HG02938 (cell line): Measurements from ENCODE around the gene MMS19.
"Not testable (repeated sequence)": the region's sequence is repeated elsewhere in the genome, so short reads cannot be mapped to it uniquely, and the experiment has no call there.

Source experiments
- ATAC-seq: cut with Tn5 transposase; IDR thresholded peaks from one replicate; pipeline ENCODE4 v1.9.1; 2021; ENCODE audit warnings: mild to moderate bottlenecking, moderate library complexity; ENCODE audit not compliant: unreplicated experiment

The MMS19 gene

DNA sequence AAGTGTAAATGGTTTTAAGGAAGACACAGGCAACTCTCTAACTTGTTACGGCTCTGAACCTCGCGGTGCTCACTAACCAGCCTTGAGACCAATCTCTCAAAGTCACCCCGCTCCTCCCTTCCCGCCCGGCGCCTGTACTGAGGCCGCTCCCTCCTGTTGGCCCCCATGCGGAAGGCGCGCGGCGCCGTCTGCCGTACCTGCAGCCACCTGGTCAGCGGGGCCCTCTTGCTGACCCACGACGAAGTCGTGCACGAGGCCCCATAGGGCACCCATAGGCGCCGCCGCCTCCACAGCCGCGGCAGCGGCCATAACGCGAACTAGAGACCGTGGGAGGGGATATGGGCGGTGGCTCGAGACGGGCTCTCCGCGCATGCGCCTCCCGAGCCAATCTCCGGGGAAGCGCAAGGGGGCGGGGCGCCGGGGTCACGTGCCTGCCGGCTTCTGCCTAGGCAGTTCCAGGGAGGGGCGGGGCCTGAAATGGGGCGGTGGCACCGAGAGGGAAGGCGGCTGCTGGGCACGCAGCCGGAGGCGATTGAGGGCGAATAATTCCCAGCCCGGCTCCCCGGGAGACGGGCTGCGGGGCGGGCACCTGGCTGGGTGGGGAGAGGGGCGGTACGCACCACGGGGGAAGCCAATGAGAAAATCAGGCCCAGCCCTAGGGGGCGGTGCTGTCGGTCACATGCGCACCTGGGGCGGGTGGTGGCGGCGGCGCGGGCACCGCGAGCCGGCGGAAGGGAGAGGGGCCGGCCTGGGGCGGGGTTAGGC, at the start of gene MMS19:
Gene MMS19 (minus strand): TSS at position 347 of the 765 bp plus-strand sequence. CDS start 38 bp downstream, at position 309.
- ATAC-seq = peak; percentile 89

- no peak for ATAC-seq
Observed at GRCh38 chr10:97547962-97548361, 49.7 kb upstream of the MMS19 start.

- ATAC-seq = no peak
Observed at GRCh38 chr10:97547271-97547600, 49.0 kb upstream of the MMS19 start.

DNA sequence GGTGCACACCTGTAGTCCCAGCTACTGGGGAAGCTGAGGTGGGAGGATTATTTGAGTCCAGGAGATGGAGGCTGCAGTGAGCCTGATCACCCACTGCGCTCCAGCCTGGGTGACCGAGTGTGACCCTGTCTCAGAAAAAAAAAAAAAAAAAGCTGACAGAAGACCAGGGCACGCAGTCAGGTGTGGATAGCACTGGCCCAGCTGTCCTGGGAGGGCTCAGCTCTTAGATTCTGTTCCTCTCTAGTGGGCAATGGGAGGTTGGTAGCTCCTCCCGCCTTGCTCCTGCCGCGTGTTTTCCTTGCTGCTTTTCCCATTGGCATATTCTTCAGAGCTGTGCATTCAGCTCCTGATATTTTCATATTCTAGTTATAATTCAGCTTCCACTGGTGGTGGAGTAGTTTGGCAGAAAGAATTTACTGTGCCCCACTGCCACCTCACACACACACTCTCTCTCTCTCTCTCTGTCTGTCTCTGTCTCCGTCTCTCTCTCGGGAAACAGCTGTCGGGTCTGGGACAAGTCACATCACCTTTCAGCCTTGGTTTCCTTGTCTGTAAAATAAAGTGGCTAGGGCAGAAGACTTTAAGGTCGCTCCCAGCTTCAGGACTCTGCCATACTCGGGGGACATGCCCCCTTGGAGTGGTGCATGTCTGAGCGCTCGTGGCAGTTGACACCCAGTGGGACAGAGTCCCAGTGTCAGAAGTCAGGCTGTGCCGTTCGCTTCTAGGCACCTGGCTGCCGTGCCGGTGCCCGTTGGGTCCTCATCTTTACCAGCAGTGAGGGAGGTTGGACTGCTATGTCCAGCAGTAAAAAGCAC, 48.4 kb upstream of the MMS19 start:
- ATAC-seq = no peak

DNA sequence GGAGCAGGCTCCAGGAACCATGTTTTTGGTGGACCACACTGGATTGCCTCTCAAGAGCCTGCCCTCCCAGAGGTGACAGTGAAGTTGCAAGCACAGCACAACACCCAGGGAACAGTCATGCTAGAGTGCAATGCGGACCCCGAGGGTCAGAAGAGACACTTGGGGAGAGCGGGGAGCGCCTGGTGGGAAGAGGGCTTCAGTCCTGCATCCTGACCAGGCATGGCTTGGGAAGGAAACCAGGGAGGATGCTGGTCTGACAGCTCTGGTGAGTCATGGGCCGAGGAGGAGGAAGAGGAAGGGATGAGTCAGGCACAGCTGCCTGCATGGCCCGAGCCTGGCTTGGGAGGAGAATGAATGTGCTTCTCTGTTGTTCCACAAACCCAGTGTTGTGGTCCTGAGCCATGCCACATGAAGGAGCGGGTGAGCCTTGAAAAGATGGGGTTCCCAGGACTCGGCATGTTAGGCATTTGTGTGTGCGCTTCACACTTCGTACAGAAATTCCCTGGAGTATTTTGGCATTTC, 44.9 kb upstream of the MMS19 start:
- ATAC-seq = no peak

DNA sequence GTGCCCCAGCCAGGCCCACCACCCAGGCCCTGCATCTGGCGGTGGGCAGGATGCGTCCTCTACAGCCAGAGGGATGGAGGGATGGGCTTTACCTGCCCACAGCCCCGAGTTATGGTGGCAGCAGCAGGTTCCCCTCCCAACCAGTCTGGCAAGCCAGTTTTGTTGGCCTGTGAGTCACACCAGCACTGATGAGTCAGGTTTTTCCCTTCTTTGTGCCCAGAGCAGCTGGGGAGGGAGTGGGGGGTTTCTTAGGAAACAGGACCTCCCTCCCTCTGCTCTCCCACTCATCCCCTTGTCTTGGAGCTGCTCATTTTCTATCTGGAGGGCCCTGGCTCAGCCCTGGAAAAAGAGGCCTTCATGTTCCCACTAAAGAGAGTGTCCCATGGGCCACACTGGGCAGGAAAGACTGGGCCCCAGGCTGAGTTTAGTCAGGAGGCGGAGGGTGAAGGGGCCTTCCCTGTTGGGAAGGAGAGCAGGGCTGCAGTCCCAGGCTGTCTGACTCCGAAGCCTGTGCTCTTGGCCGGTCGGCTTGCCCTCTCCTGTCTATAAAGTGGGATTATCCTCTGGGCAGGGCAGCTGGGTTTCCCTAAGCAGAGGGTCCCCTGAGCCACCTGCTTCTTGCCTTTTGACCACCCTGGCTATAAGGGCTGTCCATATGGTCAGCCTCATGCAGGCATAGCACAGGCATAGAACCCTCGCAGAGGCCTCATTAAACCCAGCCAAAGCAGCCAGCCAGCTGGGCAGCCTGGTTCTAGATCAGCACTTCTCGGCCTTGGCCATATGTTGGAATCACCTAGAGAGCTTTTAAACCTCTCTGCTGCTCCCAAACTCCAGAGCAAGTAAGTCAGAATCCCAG, 44.2 kb upstream of the MMS19 start:
- no peak for ATAC-seq

- ATAC-seq = no peak
Observed at GRCh38 chr10:97540669-97541500, 42.7 kb upstream of the MMS19 start.

DNA sequence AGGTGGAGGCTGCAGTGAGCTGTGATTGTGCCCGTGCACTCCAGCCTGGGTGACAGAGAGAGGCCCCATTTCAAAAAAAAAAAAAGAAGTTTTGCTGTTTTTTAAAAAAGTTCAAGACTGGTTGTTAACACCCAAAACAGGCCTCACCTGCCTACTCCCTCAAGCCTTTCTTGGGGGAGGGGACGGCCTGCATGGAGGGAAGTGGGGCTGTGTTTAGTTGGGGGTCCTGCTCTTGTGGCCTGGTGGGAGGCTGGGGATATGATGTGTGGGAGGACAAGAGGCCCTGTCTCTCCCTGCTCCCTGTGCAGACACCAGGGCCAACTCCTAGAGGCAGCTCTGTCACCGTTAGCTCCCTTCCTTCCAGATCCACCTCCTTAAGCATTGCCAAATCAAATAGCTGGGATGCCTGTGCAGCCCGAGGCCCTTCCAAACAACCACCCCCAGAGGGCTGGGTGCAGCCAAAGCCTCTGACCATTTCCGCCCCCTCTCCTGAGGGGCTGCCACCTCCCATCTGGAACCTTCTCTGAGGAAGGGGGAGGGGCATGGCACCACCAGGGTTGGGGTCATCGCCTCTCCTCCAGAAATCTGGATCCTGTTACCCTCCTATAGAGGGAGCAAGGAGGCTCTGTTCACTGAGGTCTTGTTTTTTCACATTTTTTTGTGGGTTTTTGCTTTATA, 41.4 kb upstream of the MMS19 start:
- ATAC-seq = no peak

GRCh38 chr10:97538839-97539238, 40.6 kb upstream of the MMS19 start:
- no peak for ATAC-seq

- no peak for ATAC-seq
Observed at GRCh38 chr10:97538411-97538810, 40.2 kb upstream of the MMS19 start.

DNA sequence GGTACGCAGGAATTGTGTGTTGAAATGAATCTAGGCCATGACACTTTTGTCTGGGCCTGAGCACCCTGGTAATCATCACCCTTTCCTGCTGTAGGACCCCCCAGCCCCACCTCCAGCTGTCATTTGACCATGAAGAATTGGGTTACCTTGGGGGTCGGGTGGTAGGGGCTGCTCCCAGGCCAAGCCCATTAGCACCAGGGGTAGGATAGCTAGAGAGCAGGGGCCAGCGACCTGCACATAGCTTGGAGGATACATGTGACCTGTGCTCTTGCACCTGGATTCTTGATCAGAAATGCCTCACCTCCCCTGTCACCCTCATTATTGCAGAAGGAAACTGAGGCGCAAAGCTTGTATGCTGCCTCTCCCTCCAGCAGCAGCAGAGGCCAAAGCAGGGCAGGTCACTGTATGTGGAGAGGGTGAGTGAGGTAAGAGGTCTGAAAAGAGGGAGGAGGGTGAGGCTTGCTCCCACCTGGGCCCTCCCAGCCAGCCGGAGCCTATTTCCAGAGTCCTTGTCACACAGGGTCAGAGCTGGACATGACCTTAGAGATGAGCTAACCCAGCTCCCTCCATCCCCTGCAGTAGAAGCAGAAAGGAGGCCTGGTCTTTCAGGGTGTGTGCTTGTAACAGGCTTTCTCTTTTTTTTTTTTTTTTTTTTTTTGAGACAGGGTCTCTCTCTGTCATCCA, 39.1 kb upstream of the MMS19 start:
- ATAC-seq = no peak

DNA sequence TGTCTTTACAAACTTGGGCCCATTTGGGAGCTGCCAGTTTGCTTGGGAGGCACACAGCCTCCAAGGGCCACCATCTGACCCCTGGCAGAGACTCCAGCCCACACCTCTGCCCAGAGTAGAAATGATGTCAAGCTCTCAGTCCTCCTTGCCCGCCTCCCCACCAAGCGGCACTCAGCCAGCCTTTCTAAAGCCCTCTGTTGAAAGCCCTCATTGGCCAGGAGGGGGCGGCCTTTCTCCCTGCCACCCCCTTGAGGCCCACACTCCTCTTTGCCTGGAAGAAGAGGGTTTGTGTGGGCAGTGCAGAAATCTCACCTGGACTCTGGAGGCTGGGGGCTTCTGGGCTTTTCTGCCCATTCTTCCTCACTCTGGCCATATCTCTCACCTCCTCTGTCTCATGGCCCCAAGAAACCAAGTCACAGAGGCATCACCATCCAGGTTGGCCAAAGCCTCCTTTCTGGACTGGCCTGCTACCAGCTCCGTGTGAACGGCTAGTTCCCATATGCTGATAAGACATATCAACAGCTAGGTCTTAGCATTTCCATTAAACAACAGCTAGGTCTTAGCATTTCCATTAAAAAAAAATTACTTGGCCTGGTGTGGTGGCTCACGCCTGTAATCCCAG, 36.6 kb upstream of the MMS19 start:
- no peak for ATAC-seq

DNA sequence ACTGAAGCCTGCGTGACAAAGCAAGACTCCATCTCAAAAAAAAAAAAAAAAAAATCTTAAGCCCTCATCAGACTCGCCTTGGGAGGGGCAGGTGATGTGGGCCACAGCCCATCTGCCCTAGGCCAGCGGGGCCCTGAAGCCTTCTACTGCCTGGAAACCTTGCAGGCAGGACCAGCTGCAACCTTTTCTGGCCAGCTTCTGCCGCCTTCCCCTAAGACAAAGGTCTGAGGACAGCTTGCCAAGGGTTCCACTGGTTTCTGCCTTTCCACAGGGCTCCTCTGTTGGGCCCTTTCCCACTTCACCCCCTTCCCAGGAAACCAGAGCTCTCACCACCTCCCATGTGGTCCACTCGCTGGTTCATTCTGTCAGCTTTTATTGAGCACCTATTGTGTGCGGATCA, 35.7 kb upstream of the MMS19 start:
- ATAC-seq = no peak

- ATAC-seq = no peak
Observed at GRCh38 chr10:97532935-97533671, 34.9 kb upstream of the MMS19 start.

DNA sequence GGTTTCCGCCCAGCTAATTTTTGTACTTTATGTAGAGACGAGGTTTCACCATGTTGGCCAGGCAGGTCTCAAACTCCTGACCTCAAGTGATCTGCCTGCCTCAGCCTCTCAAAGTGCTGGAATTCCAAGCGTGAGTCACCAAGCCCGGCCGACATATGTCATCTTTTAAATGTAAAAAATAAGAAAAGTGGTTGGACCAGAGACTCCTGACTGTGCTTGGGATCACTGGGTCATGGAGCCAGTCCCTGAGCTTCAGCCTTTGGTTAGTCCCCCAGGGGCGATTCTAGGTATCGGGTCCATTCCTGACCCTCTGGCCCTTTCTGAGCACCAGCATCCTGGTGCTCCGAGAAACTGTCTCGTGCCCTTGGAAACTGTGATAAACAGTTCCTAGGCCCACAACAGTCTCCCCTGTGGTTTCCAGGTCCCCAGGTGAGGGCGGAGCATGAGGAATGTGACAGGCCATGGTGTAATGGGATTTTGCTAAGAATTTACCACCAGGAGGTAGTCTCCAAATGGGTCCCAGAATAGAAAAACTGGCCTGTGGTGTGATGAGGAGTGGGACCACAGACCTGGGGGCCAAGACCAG, 33.3 kb upstream of the MMS19 start:
- no peak for ATAC-seq

DNA sequence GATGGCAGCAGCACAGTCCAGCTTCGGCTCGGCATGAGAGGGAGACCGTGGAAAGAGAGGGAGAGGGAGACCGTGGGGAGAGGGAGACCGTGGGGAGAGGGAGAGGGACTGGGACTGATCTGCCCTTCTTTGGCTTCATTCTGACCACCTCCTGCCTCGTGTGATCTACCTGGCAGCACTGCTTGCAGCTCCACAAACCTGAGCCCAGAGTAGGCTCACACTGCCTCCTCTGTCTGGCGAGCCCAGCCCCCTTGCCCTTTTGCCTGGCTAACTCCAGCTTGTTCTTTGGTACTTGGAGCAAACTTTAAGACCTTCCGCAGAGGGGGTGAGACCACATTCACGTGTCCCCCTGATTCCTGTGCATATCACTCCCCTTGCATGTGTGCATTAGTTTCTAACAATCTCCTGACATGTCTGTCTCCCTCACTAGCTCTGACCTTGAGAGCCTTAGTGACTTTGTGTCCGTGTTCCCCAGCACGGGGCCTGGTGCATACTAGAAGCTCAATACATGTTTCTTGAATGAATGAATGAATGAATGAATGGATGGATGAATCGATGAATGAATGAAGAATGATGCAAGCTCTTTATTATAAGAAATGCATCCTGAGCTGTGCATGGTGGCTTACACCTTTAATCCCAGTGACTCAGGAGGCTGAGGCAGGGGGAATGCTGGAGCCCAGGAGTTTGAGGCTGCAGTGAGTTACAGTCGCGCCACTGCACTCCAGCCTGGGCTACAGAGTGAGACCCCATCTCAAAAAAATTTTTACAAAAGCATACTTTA, 31.7 kb upstream of the MMS19 start:
- ATAC-seq = no peak

- not testable (repeated sequence) for ATAC-seq
Observed at GRCh38 chr10:97528876-97529275, 30.7 kb upstream of the MMS19 start.
